ENCODE results near the gene THADA.
"Not testable (repeated sequence)": the region's sequence is repeated elsewhere in the genome, so short reads cannot be mapped to it uniquely, and the experiment has no call there.

The THADA gene

GRCh38 chr2:43199492-43200488, 396.0 kb downstream of the THADA start:
- DNase-seq: no peak

GRCh38 chr2:43198263-43198662, 397.6 kb downstream of the THADA start:
- DNase-seq: no peak

- DNase-seq: no peak
Observed at GRCh38 chr2:43197588-43197896, 398.3 kb downstream of the THADA start.

- DNase-seq: no peak
Observed at GRCh38 chr2:43196768-43197587, 398.9 kb downstream of the THADA start.

GRCh38 chr2:43194121-43194869, 401.5 kb downstream of the THADA start:
- no peak for DNase-seq

- DNase-seq: no peak
Observed at GRCh38 chr2:43193652-43194120, 402.2 kb downstream of the THADA start.

- DNase-seq: no peak
Observed at GRCh38 chr2:43192744-43193651, 402.8 kb downstream of the THADA start.

- no peak for DNase-seq
Observed at GRCh38 chr2:43191947-43192516, 403.8 kb downstream of the THADA start.

GRCh38 chr2:43190311-43191052, 405.4 kb downstream of the THADA start:
- DNase-seq: no peak

GRCh38 chr2:43189861-43190260, 406.0 kb downstream of the THADA start:
- not testable (repeated sequence) for DNase-seq

GRCh38 chr2:43188561-43189386, 407.1 kb downstream of the THADA start:
- DNase-seq: no peak

GRCh38 chr2:43186679-43187374, 409.0 kb downstream of the THADA start:
- no peak for DNase-seq

GRCh38 chr2:43186321-43186678, 409.5 kb downstream of the THADA start:
- no peak for DNase-seq

GRCh38 chr2:43185146-43185545, 410.7 kb downstream of the THADA start:
- no peak for DNase-seq

GRCh38 chr2:43184339-43184895, 411.4 kb downstream of the THADA start:
- DNase-seq: no peak

GRCh38 chr2:43183743-43184142, 412.1 kb downstream of the THADA start:
- no peak for DNase-seq

- DNase-seq: no peak
Observed at GRCh38 chr2:43180897-43181296, 414.9 kb downstream of the THADA start.
